PFSK-1 (cell line): ENCODE results near the gene SH3YL1.

Experiments used
- POLR2AphosphoS5 ChIP-seq: IDR thresholded peaks from 2 replicates; pipeline ENCODE4 v1.6.1; 2012; ENCODE audit warnings: low read depth, mild to moderate bottlenecking, control low read depth, low read length, moderate library complexity
- SIN3A ChIP-seq: IDR thresholded peaks from 2 replicates; pipeline ENCODE4 v1.6.1; 2012; ENCODE audit warnings: mild to moderate bottlenecking, low read length, moderate library complexity, borderline replicate concordance; ENCODE audit not compliant: insufficient read depth
- TAF1 ChIP-seq: IDR thresholded peaks from 2 replicates; pipeline ENCODE4 v1.6.1; 2012; ENCODE audit warnings: low read length, control low read depth, borderline replicate concordance; ENCODE audit not compliant: insufficient read depth
- TF ChIP-seq, protein P1 (sequence below), 2 experiments: IDR thresholded peaks; 2 replicates each; pipeline versions ENCODE4 v1.6.1 to v1.8.0; 2011 to 2012; ENCODE audit warnings: low read depth in 2 of 2, low read length in 2 of 2, control low read depth in 1 of 2, inconsistent platforms in 1 of 2, mild to moderate bottlenecking in 1 of 2, moderate library complexity in 1 of 2; ENCODE audit not compliant: insufficient read depth in 1 of 2

- TF ChIP-seq, protein P1, sequence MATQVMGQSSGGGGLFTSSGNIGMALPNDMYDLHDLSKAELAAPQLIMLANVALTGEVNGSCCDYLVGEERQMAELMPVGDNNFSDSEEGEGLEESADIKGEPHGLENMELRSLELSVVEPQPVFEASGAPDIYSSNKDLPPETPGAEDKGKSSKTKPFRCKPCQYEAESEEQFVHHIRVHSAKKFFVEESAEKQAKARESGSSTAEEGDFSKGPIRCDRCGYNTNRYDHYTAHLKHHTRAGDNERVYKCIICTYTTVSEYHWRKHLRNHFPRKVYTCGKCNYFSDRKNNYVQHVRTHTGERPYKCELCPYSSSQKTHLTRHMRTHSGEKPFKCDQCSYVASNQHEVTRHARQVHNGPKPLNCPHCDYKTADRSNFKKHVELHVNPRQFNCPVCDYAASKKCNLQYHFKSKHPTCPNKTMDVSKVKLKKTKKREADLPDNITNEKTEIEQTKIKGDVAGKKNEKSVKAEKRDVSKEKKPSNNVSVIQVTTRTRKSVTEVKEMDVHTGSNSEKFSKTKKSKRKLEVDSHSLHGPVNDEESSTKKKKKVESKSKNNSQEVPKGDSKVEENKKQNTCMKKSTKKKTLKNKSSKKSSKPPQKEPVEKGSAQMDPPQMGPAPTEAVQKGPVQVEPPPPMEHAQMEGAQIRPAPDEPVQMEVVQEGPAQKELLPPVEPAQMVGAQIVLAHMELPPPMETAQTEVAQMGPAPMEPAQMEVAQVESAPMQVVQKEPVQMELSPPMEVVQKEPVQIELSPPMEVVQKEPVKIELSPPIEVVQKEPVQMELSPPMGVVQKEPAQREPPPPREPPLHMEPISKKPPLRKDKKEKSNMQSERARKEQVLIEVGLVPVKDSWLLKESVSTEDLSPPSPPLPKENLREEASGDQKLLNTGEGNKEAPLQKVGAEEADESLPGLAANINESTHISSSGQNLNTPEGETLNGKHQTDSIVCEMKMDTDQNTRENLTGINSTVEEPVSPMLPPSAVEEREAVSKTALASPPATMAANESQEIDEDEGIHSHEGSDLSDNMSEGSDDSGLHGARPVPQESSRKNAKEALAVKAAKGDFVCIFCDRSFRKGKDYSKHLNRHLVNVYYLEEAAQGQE (IDR thresholded peaks at IDR 0.05; ENCODE audit: insufficient read depth in 1 of 2, low read depth in 2 of 2, low read length in 2 of 2) = no peak
- TF ChIP-seq POLR2AphosphoS5 = no peak
- TF ChIP-seq SIN3A = no peak
- TF ChIP-seq TAF1 = no peak
Measured at GRCh38 chr2:259789-260331, 4.0 kb downstream of the SH3YL1 start.
